ENCODE data around the gene MED13.

MED13 gene

DNA sequence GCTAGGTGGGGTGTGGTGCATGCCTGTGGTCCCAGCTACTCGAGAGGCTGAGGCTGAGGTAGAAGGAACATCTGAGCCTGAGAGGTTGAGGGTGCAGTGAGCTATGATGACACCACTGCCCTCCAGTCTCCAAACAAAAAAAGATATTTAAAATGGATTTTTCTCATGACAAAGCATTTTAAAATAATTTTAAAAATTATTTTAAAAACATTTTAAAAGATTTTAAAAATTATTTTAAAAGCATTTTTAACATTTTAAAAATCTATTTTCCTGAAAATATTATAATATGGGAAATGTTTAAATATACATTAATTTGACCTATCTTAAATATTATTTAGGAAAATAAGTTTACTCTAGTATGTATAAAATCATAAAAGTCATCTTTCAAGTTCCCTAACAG, 26.8 kb downstream of the MED13 start:
- DNase-seq (ENCODE audit: extremely low read depth, insufficient read length), result no peak
- Histone ChIP-seq H3K36me3 (ENCODE audit: control insufficient read depth, insufficient read depth, low read length) (peaks cover 2% of the 10 kb centered on the region), H3K4me3 (replicated peaks; ENCODE audit: low read depth, low read length) (no peak overlapping the region), H3K27me3 (replicated peaks; ENCODE audit: control insufficient read depth, insufficient read depth, low read length) (no peaks in the 10 kb centered on the region)
- TF ChIP-seq, protein P1, sequence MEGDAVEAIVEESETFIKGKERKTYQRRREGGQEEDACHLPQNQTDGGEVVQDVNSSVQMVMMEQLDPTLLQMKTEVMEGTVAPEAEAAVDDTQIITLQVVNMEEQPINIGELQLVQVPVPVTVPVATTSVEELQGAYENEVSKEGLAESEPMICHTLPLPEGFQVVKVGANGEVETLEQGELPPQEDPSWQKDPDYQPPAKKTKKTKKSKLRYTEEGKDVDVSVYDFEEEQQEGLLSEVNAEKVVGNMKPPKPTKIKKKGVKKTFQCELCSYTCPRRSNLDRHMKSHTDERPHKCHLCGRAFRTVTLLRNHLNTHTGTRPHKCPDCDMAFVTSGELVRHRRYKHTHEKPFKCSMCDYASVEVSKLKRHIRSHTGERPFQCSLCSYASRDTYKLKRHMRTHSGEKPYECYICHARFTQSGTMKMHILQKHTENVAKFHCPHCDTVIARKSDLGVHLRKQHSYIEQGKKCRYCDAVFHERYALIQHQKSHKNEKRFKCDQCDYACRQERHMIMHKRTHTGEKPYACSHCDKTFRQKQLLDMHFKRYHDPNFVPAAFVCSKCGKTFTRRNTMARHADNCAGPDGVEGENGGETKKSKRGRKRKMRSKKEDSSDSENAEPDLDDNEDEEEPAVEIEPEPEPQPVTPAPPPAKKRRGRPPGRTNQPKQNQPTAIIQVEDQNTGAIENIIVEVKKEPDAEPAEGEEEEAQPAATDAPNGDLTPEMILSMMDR (IDR thresholded peaks at IDR 0.05; ENCODE audit: insufficient read depth, low read length, poor library complexity, severe bottlenecking), result no peak

- Histone ChIP-seq H3K36me3 (ENCODE audit: control insufficient read depth, insufficient read depth, low read length) (peaks cover 12% of the 10 kb centered on the region), H3K4me3 (replicated peaks; ENCODE audit: low read depth, low read length) (no peak overlapping the region), H3K27me3 (replicated peaks; ENCODE audit: control insufficient read depth, insufficient read depth, low read length) (no peaks in the 10 kb centered on the region)
- TF ChIP-seq, protein P1 (IDR thresholded peaks at IDR 0.05; ENCODE audit: insufficient read depth, low read length, poor library complexity, severe bottlenecking), result no peak
- DNase-seq (ENCODE audit: extremely low read depth, insufficient read length), result no peak
These were observed 31.8 kb downstream of the MED13 start for GRCh38 chr17:62033317-62033716.

GRCh38 chr17:62032480-62032879, 32.6 kb downstream of the MED13 start:
- TF ChIP-seq, protein P1 (IDR thresholded peaks at IDR 0.05; ENCODE audit: insufficient read depth, low read length, poor library complexity, severe bottlenecking), result no peak
- Histone ChIP-seq H3K27me3 (replicated peaks; ENCODE audit: control insufficient read depth, insufficient read depth, low read length) (no peaks in the 10 kb centered on the region), H3K36me3 (ENCODE audit: control insufficient read depth, insufficient read depth, low read length) (peaks cover 15% of the 10 kb centered on the region), H3K4me3 (replicated peaks; ENCODE audit: low read depth, low read length) (no peak overlapping the region)
- DNase-seq (ENCODE audit: extremely low read depth, insufficient read length), result no peak

DNA sequence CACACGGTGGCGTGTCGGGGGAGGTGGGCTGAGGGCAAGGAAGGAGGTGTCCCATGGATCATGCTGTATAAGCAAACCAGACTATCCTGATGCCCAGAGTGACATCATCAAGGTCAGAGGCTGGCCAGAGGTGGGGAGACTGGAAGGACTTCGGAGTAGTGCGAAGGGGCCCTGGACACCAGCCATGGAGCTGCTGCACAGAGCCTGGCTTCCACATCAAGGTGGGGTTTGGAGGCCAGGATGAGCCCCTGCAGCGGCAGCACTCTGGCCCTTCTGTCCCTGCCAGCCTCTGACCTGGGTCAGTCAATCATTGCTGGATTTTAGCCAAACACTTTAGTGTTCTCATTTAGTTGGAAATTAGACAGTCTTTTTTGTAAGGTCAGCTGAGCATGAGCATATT, 34.8 kb downstream of the MED13 start:
- no peak for DNase-seq (ENCODE audit: extremely low read depth, insufficient read length)
- Histone ChIP-seq H3K27me3 (replicated peaks; ENCODE audit: control insufficient read depth, insufficient read depth, low read length) (no peaks in the 10 kb centered on the region), H3K36me3 (ENCODE audit: control insufficient read depth, insufficient read depth, low read length) (peaks cover 15% of the 10 kb centered on the region), H3K4me3 (replicated peaks; ENCODE audit: low read depth, low read length) (no peak overlapping the region)
- TF ChIP-seq, protein P1 (IDR thresholded peaks at IDR 0.05; ENCODE audit: insufficient read depth, low read length, poor library complexity, severe bottlenecking), result no peak

DNA sequence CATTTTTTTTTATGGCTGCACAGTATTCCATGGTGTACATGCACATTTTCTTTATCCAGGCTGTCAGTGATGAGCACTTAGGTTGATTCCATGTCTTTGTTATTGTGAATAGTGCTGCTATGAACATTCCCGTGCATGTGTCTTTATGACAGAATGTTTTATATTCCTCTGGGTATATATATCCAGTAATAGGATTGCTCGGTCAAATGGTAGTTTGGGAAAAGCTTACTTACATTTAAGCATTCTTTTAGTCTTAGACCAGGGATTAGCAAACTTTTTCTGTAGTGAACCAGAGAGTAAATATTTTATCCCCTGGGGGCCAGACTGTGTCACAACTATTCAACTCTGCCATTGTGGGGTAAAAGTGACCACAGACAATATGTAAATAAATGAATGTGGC, 40.2 kb downstream of the MED13 start:
- Histone ChIP-seq H3K36me3 (ENCODE audit: control insufficient read depth, insufficient read depth, low read length) (peaks cover 10% of the 10 kb centered on the region), H3K27me3 (replicated peaks; ENCODE audit: control insufficient read depth, insufficient read depth, low read length) (no peaks in the 10 kb centered on the region), H3K4me3 (replicated peaks; ENCODE audit: low read depth, low read length) (no peak overlapping the region)
- TF ChIP-seq, protein P1 (IDR thresholded peaks at IDR 0.05; ENCODE audit: insufficient read depth, low read length, poor library complexity, severe bottlenecking), result no peak
- DNase-seq (ENCODE audit: extremely low read depth, insufficient read length), result no peak

DNA sequence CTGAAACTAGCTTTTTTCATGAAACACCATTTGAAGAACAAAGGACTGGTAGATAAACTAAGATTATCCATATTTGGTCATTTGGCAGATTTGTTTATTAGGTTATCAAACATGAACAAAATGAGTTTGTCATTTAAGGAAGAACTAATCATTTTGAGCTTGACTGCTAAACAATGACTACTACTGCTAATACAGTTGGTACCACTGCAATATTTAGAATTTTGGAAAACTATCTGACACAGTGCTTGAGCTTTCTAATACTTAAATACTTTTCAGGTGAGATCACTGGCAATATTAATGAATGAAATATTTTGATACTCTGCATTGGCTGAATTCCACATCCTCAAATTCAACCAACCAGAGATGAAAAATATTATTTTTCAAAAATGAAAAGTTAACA, 47.2 kb downstream of the MED13 start:
- H3K4me3 ChIP-seq (replicated peaks; ENCODE audit: low read depth, low read length), result no peak overlapping the region
- H3K36me3 ChIP-seq (ENCODE audit: control insufficient read depth, insufficient read depth, low read length), result no peaks in the 10 kb centered on the region; the same call in 1 of the 2 replicates
- DNase-seq (ENCODE audit: extremely low read depth, insufficient read length), result no peak
- no peaks in the 10 kb centered on the region for H3K27me3 ChIP-seq (replicated peaks; ENCODE audit: control insufficient read depth, insufficient read depth, low read length)
- TF ChIP-seq, protein P1 (IDR thresholded peaks at IDR 0.05; ENCODE audit: insufficient read depth, low read length, poor library complexity, severe bottlenecking), result no peak
